Kidney (tissue), 14 donors: Measurements from ENCODE around the gene UCN3. TPM values are rescaled to one million over a fixed set of nuclear protein-coding genes. Genes with fewer than 3 reads are reported as not detected.

Experiments used
- DNase-seq, 5 donors: peaks; one replicate each; pipeline ENCODE4 v3.0.0-alpha.2; 2013 to 2020
- FAIRE-seq: peaks from 2 replicates; lab custom pipeline; 2012; peaks lifted over from hg19 to GRCh38; lab: Jason Lieb, UNC
- H3K27ac ChIP-seq, 2 donors: one replicate each; pipeline ENCODE4 v1.7.0; 2013; ENCODE audit warnings: low read depth in 2 of 2, low read length in 2 of 2, inconsistent platforms in 1 of 2
- H3K27me3 ChIP-seq: one replicate; pipeline ENCODE4 v1.7.1; 2013; ENCODE audit warnings: low read length, inconsistent platforms; ENCODE audit not compliant: control insufficient read depth, insufficient read depth
- H3K36me3 ChIP-seq, 3 donors: one replicate each; pipeline versions ENCODE4 v1.7.0 to v1.7.1; 2013; ENCODE audit warnings: low read length in 3 of 3, control low read depth in 1 of 3, inconsistent platforms in 1 of 3; ENCODE audit not compliant: insufficient read depth in 3 of 3, control insufficient read depth in 2 of 3
- H3K4me1 ChIP-seq, 3 donors: one replicate each; pipeline versions ENCODE4 v1.7.0 to v1.7.1; 2013; ENCODE audit warnings: low read length in 3 of 3, inconsistent platforms in 1 of 3, low read depth in 1 of 3; ENCODE audit not compliant: control insufficient read depth in 2 of 3, insufficient read depth in 2 of 3
- H3K4me3 ChIP-seq, 3 donors: one replicate each; pipeline versions ENCODE4 v1.7.0 to v1.8.1; 2013; ENCODE audit warnings: low read length in 3 of 3, control low read depth in 1 of 3, inconsistent platforms in 1 of 3
- H3K9ac ChIP-seq, 3 donors: one replicate each; pipeline versions ENCODE4 v1.7.0 to v1.7.1; 2013; ENCODE audit warnings: low read length in 3 of 3, control low read depth in 1 of 3, inconsistent platforms in 1 of 3
- H3K9me3 ChIP-seq, 3 donors: one replicate each; pipeline versions ENCODE4 v1.7.0 to v1.7.1; 2013; ENCODE audit warnings: low read length in 3 of 3, control low read depth in 1 of 3, inconsistent platforms in 1 of 3; ENCODE audit not compliant: control insufficient read depth in 2 of 3, insufficient read depth in 1 of 3
- CTCF ChIP-seq: IDR thresholded peaks from 3 replicates; pipeline ENCODE4 v1.5.1; 2012; ENCODE audit warnings: mild to moderate bottlenecking, moderate library complexity, borderline replicate concordance; ENCODE audit not compliant: insufficient read depth; ENCODE audit errors: extremely low read depth
- intact Hi-C: fragments of 100-400 bp; cut with DNase I; formaldehyde crosslinking; loops from one replicate; pipeline ENCODE4 v1.11.1; 2022
- polyA plus RNA-seq: library from polyadenylated mRNA; stranded (reverse); fragments of 350-450 nt; fragmentation: Illumina TruSeq; extraction: RNeasy Lipid Tissue Mini Kit (QIAGEN cat#74804); gene quantifications from one replicate; pipeline ENCODE4 v1.2.3, GENCODE V29; 2014; ENCODE audit warnings: low read depth, low replicate concordance; ENCODE audit not compliant: insufficient read depth
- total RNA-seq: library from RNA; stranded (reverse); fragmentation: NEBNext Ultra II Directional; extraction: Animal tissue kit (Norgen Biotek cat#: 25700); gene quantifications from one replicate; pipeline ENCODE4 v1.2.1, GENCODE V29; 2021
- donor health status: control.
- donor health status: control.
- donor health status: control.
- donor health status: control.
- donor health status: control.
- donor health status: DM: yes; HTN: yes; CAD: no.
- donor health status: Normal renal cell carcinoma (clear cell type).

The UCN3 gene
- total and polyA plus RNA-seq, 2 donors from 2014 or later: 1.4 TPM; not detected in 1

GRCh38 chr10:5396556-5397300 is 32.0 kb downstream of the UCN3 start:
- TF ChIP-seq CTCF: no peak
- no peaks in the 10 kb centered on the region for H3K4me1 ChIP-seq
- no peak overlapping the region for H3K4me3 ChIP-seq
- H3K27ac ChIP-seq: no peak overlapping the region
- H3K36me3 ChIP-seq: no peaks in the 10 kb centered on the region
- H3K9ac ChIP-seq: no peak overlapping the region
- no peaks in the 10 kb centered on the region for H3K27me3 ChIP-seq
- DNase-seq: no peak
- intact Hi-C loops: no loop called here
- no peak for FAIRE-seq
- no peaks in the 10 kb centered on the region for H3K9me3 ChIP-seq

DNA sequence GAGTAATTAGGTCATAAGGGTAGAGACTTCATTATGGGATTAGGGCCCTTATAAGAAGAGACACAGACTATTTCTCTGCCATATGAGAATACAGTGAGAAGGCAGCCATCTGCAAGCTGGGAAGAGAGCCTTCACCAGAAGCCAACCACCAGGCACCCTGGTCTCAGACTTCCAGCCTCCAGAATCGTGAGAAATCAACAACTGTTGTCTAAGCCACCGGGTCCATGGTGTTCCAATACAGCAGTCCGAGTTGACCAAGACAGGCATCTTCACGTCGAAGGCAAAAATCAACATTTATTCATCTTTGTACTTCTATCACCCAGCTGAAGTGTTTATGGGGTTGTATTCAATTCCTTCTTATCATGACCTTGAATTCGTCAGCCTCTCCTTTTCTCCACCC is 34.6 kb downstream of the UCN3 start:
- TF ChIP-seq CTCF: no peak
- intact Hi-C loops: no loop called here
- H3K27ac ChIP-seq: no peak overlapping the region
- no peaks in the 10 kb centered on the region for H3K36me3 ChIP-seq
- H3K4me3 ChIP-seq: no peak overlapping the region
- no peak overlapping the region for H3K9ac ChIP-seq
- DNase-seq: no peak
- H3K4me1 ChIP-seq: no peaks in the 10 kb centered on the region
- FAIRE-seq: no peak
- H3K9me3 ChIP-seq: no peaks in the 10 kb centered on the region
- H3K27me3 ChIP-seq: no peaks in the 10 kb centered on the region

- intact Hi-C loops: no loop called here
- no peak overlapping the region for H3K9ac ChIP-seq
- H3K4me1 ChIP-seq: no peaks in the 10 kb centered on the region
- no peaks in the 10 kb centered on the region for H3K27me3 ChIP-seq
- no peak for FAIRE-seq
- H3K9me3 ChIP-seq: no peaks in the 10 kb centered on the region
- H3K27ac ChIP-seq: no peak overlapping the region
- H3K36me3 ChIP-seq: no peaks in the 10 kb centered on the region
- DNase-seq: no peak
- H3K4me3 ChIP-seq: no peak overlapping the region
- no peak for TF ChIP-seq CTCF
Measured at GRCh38 chr10:5400468-5401240, 35.9 kb downstream of the UCN3 start.
